Measurements from ENCODE around the gene LSM3. TPM values are rescaled to one million over a fixed set of nuclear protein-coding genes. Genes with fewer than 3 reads are reported as not detected.

Gene LSM3
- total RNA-seq, 1 experiment from 2014 or later = 11.9 TPM

- DNase-seq (ENCODE audit: low read depth, low spot score) (no peak), ATAC-seq (no peak)
- BruUV-seq (replicated peaks) = no TSS peak
- ChIA-PET POLR2A (no interaction called here), CTCF (no interaction called here)
- Histone ChIP-seq H3K27ac (ENCODE audit: low read length) (no peak overlapping the region), H3K4me1 (ENCODE audit: control insufficient read depth, insufficient read depth, low read length) (no peaks in the 10 kb centered on the region), H3K27me3 (ENCODE audit: control insufficient read depth, insufficient read depth, low read length) (no peaks in the 10 kb centered on the region), H3K36me3 (ENCODE audit: control insufficient read depth, insufficient read depth, low read length) (no peaks in the 10 kb centered on the region; the same call in 1 of the 2 replicates), H3K9me3 (ENCODE audit: control insufficient read depth, insufficient read depth, low read depth, low read length) (no peaks in the 10 kb centered on the region), H3K4me3 (ENCODE audit: low read depth in 2 of 2, low read length in 2 of 2) (no peak overlapping the region)
- intact Hi-C loops (cut with micrococcal nuclease; ENCODE audit: unreplicated experiment) (no loop called here), in situ Hi-C loops (cut with HindIII; ENCODE audit: low pct_unique_long_range_greater_than_20kb, low sequenced_read_pairs) (no loop called here)
- TF ChIP-seq SIN3A (IDR thresholded peaks at IDR 0.05; ENCODE audit: borderline replicate concordance, insufficient read depth, low read depth, low read length) = no peak
These were observed 41.6 kb upstream of the LSM3 start for GRCh38 chr3:14137004-14137403.

DNA sequence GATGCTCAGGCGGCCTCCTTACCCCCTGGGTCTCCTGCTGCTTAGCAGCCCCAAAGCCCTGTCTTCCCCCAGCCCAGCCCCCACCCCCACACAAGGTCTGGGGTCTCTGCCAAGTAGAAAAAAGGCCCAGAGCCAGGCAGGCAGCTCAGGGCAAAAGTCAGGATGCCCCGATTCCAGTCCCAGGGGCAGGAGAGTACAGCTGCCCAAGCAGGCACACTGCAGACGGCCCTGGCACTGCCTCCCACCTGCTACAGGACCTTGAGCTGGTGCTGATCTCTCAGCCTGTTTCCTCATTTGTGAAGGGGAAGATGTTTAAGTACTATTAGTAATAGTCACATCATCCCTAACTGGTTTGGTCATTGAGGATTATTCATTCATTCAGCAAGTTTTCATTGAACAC is 41.2 kb upstream of the LSM3 start:
- Histone ChIP-seq H3K27ac (ENCODE audit: low read length) (no peak overlapping the region), H3K36me3 (ENCODE audit: control insufficient read depth, insufficient read depth, low read length) (no peaks in the 10 kb centered on the region; the same call in 1 of the 2 replicates), H3K9me3 (ENCODE audit: control insufficient read depth, insufficient read depth, low read depth, low read length) (no peaks in the 10 kb centered on the region), H3K4me3 (ENCODE audit: low read depth in 2 of 2, low read length in 2 of 2) (no peak overlapping the region), H3K27me3 (ENCODE audit: control insufficient read depth, insufficient read depth, low read length) (no peaks in the 10 kb centered on the region), H3K4me1 (ENCODE audit: control insufficient read depth, insufficient read depth, low read length) (no peaks in the 10 kb centered on the region)
- in situ Hi-C loops (cut with HindIII; ENCODE audit: low pct_unique_long_range_greater_than_20kb, low sequenced_read_pairs) = no loop called here
- CTCF ChIA-PET = no interaction called here
- POLR2A ChIA-PET = no interaction called here
- no peak for TF ChIP-seq POLR2AphosphoS5 (IDR thresholded peaks at IDR 0.05; ENCODE audit: low read depth, low read length)
- DNase-seq (ENCODE audit: low read depth, low spot score) = no peak
- intact Hi-C loops (cut with micrococcal nuclease; ENCODE audit: unreplicated experiment) = no loop called here
- no peak for ATAC-seq
- no TSS peak for BruUV-seq (replicated peaks)

DNA sequence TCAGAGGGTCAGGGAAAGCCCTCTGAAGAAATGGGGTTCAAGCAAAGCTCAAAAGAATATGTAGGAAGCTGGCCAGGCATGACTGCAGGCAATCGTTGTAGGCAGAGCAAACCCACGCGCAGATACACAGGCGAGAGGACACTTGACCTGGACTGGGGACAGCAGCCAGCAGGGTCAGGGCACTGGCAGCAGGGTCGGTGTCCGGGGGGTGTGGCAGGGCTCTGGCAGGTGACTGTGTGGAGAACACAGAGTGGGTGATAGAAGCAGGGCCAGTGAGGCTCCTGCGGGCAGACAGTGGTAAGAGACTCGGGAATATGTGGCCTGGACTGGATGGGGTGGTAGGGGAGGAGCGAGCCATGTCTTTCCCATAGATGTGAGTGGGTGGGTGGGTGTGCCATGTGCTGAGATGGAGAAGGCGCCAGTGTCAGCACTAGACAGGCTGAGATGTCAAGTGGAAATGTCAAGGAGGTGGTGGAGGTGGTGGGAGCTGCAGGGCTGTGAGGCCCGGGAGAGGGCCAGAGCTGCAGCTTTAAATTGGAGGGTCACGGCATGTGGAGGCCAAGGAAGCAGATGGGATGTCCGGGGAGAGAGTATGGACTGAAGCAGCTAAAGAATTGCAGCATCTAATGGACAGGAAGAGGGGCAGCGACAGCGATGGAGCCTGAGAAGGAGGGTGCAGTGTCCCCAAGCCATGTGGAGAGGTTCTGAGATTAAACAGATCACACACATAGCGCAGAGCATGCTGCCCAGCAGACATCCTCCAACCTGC is 40.3 kb upstream of the LSM3 start:
- ATAC-seq (no peak), DNase-seq (ENCODE audit: low read depth, low spot score) (no peak)
- no peak overlapping the region for H3K27ac ChIP-seq (ENCODE audit: low read length)
- H3K4me3 ChIP-seq (ENCODE audit: low read depth in 2 of 2, low read length in 2 of 2) = no peak overlapping the region
- in situ Hi-C loops (cut with HindIII; ENCODE audit: low pct_unique_long_range_greater_than_20kb, low sequenced_read_pairs) = no loop called here
- no peaks in the 10 kb centered on the region for H3K27me3 ChIP-seq (ENCODE audit: control insufficient read depth, insufficient read depth, low read length)
- POLR2A ChIA-PET = no interaction called here
- no peaks in the 10 kb centered on the region; the same call in 1 of the 2 replicates for H3K36me3 ChIP-seq (ENCODE audit: control insufficient read depth, insufficient read depth, low read length)
- intact Hi-C loops (cut with micrococcal nuclease; ENCODE audit: unreplicated experiment) = no loop called here
- H3K4me1 ChIP-seq (ENCODE audit: control insufficient read depth, insufficient read depth, low read length) = peaks cover 3% of the 10 kb centered on the region; the same call in 1 of the 2 replicates
- no peaks in the 10 kb centered on the region for H3K9me3 ChIP-seq (ENCODE audit: control insufficient read depth, insufficient read depth, low read depth, low read length)
- TF ChIP-seq, protein P1, sequence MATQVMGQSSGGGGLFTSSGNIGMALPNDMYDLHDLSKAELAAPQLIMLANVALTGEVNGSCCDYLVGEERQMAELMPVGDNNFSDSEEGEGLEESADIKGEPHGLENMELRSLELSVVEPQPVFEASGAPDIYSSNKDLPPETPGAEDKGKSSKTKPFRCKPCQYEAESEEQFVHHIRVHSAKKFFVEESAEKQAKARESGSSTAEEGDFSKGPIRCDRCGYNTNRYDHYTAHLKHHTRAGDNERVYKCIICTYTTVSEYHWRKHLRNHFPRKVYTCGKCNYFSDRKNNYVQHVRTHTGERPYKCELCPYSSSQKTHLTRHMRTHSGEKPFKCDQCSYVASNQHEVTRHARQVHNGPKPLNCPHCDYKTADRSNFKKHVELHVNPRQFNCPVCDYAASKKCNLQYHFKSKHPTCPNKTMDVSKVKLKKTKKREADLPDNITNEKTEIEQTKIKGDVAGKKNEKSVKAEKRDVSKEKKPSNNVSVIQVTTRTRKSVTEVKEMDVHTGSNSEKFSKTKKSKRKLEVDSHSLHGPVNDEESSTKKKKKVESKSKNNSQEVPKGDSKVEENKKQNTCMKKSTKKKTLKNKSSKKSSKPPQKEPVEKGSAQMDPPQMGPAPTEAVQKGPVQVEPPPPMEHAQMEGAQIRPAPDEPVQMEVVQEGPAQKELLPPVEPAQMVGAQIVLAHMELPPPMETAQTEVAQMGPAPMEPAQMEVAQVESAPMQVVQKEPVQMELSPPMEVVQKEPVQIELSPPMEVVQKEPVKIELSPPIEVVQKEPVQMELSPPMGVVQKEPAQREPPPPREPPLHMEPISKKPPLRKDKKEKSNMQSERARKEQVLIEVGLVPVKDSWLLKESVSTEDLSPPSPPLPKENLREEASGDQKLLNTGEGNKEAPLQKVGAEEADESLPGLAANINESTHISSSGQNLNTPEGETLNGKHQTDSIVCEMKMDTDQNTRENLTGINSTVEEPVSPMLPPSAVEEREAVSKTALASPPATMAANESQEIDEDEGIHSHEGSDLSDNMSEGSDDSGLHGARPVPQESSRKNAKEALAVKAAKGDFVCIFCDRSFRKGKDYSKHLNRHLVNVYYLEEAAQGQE (IDR thresholded peaks at IDR 0.05; ENCODE audit: insufficient read depth in 1 of 2, low read depth in 2 of 2, low read length in 1 of 2) = no peak
- TF ChIP-seq POLR2AphosphoS5 (IDR thresholded peaks at IDR 0.05; ENCODE audit: low read depth, low read length) = no peak
- no peak for TF ChIP-seq TCF7L2 (IDR thresholded peaks at IDR 0.05; ENCODE audit: low read depth, low read length)
- no peak for TF ChIP-seq SIN3A (IDR thresholded peaks at IDR 0.05; ENCODE audit: borderline replicate concordance, insufficient read depth, low read depth, low read length)
- no peak for TF ChIP-seq CTCF (IDR thresholded peaks at IDR 0.05)
- BruUV-seq (replicated peaks) = TSS peak; percentile 39
- CTCF ChIA-PET = no interaction called here
